NK-92 (cell line): ENCODE measurements around the gene SLC1A5.
"Not testable (repeated sequence)": the region's sequence is repeated elsewhere in the genome, so short reads cannot be mapped to it uniquely, and the experiment has no call there.

Experiments used
- DNase-seq: peaks from one replicate; lab custom pipeline; 2025; ENCODE audit not compliant: unreplicated experiment; lab: John Stamatoyannopoulos, UW

Gene SLC1A5

DNA sequence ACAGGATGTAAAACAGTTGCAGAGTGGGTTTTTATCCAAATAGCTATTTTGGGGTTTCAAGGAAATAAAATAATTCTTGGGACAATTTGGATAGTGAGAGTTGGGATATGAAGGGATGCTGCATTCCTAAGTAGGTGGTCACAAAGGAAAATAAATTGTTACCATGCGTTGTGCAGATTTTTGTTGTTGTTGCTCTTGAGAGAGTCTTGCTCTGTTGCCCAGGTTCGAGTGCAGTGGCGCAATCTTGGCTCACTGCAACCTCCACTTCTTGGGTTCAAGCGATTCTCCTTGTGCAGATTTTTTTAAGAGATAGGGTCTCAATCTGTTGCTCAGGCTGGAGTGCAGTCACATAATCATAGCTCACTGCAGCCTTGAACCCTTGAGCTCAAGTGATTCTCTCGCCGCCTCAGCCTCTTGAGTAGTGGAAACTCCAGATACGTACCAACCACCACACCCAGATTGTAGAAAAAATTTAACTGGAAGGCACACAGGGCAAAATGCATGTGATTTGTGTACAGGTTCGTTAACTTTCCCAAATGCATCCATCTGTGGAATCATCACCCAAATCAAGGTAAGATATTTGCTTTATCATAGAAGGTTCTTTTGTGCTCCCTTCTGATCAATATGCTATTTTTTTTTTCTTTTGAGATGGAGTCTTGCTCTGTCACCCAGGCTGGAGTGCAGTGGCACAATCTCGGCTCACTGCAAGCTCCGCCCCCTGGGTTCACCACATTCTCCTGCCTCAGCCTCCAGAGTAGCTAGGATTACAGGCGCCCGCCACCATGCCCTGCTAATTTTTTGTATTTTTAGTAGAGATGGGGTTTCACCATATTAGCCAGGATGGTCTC, 16.0 kb downstream of the SLC1A5 start:
- DNase-seq = no peak

- DNase-seq = not testable (repeated sequence)
Measured at GRCh38 chr19:46768746-46769145, 19.6 kb downstream of the SLC1A5 start.

GRCh38 chr19:46766569-46767317, 21.7 kb downstream of the SLC1A5 start:
- DNase-seq = no peak

DNA sequence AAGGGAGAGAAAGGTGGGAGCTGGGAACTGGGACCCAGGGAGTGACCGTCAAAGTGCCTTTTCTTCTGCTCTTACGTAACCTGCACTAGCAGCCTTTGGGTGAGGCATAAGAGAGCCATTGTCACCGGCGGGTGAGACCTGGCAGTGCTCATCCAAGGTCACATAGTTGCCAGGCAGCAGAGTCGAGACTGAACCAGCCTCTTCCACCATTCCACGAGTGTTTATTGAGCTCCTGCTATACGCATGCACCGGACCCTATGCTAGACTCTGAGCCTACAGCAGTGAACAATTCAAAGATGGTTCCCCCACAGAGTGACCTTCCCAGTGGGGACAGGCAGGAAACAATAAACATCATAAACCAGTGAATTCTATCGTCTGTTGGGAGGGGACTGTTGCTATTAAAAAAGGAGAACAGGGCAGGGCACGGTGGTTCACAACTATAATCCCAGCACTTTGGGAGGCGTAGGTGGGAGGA, 23.5 kb downstream of the SLC1A5 start:
- DNase-seq = no peak

DNA sequence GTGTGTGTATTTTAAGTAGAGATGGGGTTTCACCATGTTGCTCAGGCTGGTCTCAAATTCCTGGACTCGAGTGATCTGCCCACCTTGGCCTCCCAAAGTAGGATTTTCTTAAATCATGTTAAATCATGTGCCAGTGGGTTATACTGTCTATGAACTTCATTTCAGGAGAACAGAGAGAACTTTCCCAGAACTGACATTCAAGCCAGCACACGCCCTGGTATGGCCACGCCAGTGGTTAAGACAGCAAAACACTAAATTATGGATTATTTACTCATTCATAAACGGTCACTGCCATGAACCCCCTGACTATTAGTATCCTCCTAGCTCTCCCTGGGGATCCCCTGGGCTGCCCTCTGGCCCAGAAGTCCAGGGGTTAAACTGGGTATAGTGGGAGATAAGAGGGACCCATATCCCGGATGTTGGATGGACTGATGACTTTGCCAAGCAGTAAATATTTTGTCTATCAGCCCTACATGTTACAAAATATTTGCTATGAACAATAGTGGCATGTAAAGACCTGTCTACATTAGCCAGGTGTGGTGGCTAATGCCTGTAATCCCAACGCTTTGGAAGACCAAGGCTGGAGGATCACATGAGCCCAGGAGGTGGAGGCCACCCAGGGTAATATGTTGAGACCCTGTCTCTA, 26.0 kb downstream of the SLC1A5 start:
- no peak for DNase-seq

GRCh38 chr19:46761418-46761831, 27.0 kb downstream of the SLC1A5 start:
- no peak for DNase-seq

DNA sequence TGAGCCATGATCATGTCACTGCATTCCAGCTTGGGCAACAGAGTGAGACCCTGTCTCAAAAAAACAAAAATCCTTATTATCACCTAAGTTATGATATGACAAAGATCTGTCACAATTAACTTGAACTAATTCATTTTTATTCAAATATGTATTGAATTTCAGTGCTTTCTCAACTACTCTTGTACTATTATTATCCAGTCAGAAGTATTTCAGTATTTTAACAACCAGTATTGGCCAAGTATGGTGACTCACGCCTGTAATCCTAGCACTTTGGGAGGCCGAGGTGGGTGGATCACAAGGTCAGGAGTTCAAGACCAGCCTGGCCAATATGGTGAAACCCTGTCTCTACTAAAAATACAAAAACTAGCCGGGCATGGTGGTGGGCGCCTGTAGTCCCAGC, 27.5 kb downstream of the SLC1A5 start:
- not testable (repeated sequence) for DNase-seq

DNA sequence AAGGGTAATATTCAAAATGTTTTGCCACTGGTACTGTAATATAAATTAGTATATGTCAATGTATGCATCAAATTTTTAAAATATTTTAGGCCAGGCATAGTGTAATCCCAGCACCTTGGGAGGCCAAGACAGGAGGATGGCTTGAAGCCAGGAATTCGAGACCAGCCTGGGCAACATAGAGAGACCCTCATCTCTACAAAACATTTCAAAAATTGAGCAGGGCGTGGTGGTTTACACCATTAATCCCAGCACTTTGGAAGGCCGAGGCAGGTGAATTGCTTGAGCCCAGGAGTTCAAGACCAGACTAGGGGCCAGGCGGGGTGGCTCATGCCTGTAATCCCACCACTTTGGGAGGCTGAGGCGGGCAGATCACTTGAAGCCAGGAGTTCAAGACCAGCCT, 28.0 kb downstream of the SLC1A5 start:
- no peak for DNase-seq

- no peak for DNase-seq
Measured at GRCh38 chr19:46759817-46760333, 28.5 kb downstream of the SLC1A5 start.

DNA sequence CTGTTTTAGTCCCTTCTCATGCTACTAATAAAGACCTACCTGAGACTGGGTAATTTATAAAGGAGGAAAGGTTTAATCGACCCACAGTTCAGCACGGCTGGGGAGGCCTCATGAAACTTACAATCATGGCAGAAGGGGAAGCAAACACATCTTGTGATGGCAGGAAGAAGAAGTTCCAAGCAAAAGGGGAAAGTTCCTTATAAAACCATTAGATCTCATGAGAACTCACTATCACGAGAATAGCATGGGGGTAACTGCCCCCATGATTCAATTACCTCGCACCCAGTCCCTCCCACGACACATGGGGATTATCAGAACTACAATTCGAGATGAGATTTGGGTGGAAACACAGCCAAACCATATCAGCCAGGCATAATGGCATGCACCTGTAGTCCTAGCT, 29.2 kb downstream of the SLC1A5 start:
- no peak for DNase-seq

DNA sequence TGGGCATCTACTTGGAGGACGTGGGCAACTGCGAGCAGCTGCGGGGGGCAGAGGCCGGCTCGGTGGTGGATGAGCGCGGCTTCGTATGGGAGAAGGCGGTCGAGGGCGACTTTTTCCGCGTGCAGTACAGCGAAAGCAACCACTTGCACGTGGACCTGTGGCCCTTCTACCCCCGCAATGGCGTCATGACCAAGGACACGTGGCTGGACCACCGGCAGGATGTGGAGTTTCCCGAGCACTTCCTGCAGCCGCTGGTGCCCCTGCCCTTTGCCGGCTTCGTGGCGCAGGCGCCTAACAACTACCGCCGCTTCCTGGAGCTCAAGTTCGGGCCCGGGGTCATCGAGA, 31.9 kb downstream of the SLC1A5 start:
- no peak for DNase-seq

GRCh38 chr19:46755853-46756543, 32.4 kb downstream of the SLC1A5 start:
- no peak for DNase-seq

GRCh38 chr19:46755077-46755852, 33.1 kb downstream of the SLC1A5 start:
- no peak for DNase-seq

GRCh38 chr19:46753420-46754155, 34.8 kb downstream of the SLC1A5 start:
- DNase-seq = no peak

DNA sequence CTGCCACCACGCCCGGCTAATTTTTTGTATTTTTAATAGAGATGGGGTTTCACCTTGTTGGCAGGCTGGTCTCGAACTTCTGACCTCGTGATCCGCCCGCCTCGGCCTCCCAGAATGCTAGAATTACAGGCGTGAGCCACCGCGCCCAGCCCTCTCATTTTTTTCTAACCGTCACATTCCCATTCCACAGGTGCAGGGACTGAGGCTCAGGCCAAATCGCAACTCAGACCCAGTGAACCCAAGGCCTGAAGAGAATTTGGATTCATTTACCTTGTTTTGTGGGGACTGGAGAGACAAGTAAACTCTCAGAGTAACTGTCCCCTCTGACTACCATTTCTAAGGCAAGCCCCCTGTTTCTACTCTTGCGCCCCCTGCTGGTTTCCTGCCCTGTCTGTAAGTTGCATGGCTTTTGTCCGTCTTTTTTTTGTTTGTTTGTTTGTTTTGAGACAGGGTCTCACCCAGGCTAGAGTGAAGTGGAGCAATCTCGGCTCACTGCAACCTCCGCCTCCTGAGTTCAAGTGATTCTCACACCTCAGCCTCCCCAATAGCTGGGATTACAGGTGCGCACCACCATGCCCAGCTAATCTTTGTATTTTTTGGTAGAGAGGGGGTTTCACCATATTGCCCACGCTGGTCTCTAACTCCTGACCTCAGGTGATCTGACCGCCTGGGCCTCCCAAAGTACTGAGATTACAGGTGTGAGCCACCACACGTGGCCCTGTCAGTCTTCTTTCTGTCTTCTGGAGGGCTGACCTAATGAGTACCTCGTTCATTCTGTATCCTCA, 39.9 kb downstream of the SLC1A5 start:
- DNase-seq = no peak

GRCh38 chr19:46746281-46747057, 41.9 kb downstream of the SLC1A5 start, which contains the start of gene STRN4:
TSS of gene STRN4 (minus strand) at chr19:46746450. CDS start at chr19:46746430, 20 bp downstream.
- DNase-seq = no peak

DNA sequence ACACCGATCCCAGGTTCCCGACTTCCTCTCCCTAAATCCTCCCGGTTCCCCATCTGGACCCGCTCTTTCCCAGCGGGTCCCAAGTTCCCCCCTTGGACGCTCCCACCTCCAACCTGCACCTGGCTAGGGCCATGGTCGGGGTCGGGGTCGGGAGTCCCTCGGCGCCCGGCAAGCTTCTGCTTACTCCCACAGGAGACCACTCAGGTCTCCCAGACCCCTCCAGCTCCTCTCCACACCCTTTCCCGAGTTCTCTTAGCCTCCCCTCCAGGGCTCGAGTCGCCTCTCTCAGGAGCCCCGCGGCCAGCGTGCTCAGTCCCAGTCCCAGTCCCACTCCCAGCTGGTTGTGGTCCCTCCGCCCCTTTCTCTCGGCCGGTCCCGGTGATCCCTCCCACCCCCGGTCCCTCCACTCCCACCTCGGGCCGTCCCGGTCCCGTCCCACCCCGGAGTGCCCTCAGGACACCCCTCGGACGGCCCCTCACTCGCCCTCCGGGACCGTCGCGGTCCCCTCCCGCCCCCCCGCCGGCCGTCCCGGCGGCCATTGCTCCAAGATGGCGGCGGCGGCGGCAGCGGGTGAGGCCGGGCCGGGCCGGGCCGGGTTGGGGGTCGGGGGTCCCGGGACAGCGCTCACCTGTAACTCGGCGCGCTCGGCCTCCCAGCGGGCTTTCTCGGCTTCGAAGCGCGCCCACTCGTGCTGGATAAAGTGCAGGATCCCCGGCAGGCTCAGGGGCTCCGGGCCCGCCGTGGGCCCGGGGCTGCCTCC, 42.7 kb downstream of the SLC1A5 start, which contains the start of gene FKRP:
TSS of gene FKRP (plus strand) at position 537 of the 760 bp plus-strand sequence. CDS start 9,394 bp downstream, outside the sequence.
- DNase-seq = no peak
